Measurements from ENCODE around the gene KRT76. TPM values are rescaled to one million over a fixed set of nuclear protein-coding genes. Genes with fewer than 3 reads are reported as not detected.

Gene KRT76
- total RNA-seq, 1 experiment from 2014 or later, result not detected

DNA sequence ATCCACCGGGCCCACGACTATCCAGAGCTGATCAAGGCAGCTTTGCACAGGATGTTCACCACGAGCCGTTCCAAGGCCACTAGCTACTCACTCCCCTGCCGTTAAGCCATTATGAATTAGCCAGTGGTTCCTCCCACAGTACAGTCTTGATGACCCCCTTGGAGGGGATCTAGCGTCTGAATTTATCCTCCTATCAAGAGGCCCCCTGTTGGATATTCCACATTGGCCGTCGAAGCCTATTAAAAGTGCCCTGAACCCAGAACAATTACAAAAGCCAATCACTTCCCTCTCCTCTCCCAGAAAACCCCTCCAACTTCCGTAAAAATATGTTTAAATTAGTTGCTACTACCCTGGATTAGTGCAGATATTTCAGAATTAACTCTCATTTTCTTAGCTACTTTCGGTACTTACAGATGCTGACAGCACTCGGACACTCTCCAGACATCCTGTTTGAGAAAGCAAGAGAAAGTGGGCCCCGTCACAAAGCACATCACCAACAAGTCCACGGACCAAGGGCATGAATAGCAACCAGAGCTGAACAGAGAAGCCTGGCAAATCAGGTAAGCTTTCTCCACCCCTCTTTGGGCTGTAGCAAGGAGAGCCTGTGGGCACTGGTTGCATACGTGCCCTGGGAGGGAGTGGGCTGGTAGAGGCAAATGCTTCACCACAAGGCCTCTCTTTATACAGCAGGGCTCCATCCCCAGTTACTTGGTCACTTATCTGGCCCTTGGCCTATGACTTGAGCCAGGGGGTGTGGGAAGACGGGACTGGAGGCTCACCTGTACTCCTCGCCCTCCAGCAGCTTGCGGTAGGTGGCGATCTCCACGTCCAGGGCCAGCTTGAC, 13.5 kb upstream of the KRT76 start:
- no peak for DNase-seq (ENCODE audit: low read depth, low spot score)
- in situ Hi-C loops (cut with HindIII; ENCODE audit: low pct_unique_long_range_greater_than_20kb, low sequenced_read_pairs), result loop anchor here (25.0 kb wide), 1 partner anchor 153 kb away; no protein-coding TSS in a partner anchor

DNA sequence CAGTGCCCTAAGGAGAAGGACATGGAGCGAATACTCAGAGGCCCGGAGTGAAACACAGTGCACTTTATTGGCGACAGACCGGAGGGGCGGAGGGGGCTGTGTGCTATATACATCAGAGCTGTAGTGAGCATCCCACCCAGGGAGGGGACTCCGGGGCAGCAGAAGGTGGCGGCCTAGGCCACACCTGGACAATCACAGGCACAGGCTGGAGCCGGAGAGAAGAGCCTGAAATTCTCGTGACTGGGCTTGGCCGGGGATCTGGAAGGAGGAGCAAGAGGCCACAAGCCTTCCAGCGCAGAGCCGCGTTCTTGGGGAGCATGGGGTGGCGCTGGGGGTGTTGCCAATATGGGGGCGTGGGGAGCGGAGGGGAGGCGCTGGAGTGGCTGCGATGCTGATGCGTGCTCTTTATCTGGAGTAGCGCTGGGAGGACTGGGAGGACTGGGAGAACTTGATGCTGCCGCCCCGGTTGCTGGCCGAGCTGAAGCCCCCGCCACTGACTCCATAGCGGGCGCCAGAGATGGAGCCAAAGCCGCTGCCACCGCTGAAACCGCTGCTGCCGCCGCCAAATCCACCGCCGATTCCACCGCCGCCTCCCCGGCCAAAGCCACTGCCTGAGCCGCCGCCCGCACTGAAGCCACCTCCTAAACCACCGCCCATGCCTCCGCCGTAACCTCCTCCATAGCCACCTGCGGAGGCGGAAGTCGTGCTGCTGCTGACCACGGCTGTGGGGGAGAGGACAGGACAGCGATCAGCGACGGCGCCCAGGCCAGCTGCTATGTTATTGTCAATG, 12.7 kb upstream of the KRT76 start:
- in situ Hi-C loops (cut with HindIII; ENCODE audit: low pct_unique_long_range_greater_than_20kb, low sequenced_read_pairs), result loop anchor here (25.0 kb wide), 1 partner anchor 153 kb away; no protein-coding TSS in a partner anchor
- no peak for DNase-seq (ENCODE audit: low read depth, low spot score)

DNA sequence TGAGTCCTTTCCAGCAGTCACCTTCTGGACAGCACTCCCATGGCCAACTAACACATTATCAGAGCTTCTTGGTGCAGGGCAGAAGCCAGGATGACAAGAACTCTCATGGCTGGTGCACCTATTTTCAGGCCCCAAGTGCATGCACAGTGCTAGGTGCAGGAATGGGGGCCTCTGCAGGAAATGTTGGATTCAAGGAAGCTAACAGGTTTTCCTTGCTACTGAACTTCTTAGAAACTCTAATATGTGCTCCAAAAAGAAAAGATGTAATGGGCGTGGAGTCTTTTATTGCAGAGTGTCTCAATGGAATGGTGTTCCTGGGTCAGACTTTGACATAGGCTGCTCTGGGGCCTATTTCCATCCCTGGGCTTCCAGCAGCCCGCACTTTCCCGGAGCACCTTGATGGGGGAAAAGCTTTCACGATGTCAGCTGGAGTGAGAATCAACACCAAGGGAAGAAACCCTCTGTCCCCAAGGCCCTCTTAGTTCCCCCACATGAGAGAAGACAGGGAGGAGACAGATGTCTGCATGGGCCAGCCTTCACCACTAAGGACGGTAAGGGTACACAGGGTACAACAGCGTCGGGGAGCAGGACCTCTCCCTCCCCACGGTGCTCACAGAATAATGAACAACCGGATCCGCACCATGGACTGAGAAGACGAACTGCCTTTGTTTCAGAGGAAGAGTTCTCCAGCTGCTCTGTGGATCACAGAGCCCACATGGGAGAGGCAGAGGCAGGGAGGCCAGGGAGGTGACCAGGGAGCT, 11.9 kb upstream of the KRT76 start:
- in situ Hi-C loops (cut with HindIII; ENCODE audit: low pct_unique_long_range_greater_than_20kb, low sequenced_read_pairs), result loop anchor here (25.0 kb wide), 1 partner anchor 152 kb away; no protein-coding TSS in a partner anchor
- DNase-seq (ENCODE audit: low read depth, low spot score), result no peak

DNA sequence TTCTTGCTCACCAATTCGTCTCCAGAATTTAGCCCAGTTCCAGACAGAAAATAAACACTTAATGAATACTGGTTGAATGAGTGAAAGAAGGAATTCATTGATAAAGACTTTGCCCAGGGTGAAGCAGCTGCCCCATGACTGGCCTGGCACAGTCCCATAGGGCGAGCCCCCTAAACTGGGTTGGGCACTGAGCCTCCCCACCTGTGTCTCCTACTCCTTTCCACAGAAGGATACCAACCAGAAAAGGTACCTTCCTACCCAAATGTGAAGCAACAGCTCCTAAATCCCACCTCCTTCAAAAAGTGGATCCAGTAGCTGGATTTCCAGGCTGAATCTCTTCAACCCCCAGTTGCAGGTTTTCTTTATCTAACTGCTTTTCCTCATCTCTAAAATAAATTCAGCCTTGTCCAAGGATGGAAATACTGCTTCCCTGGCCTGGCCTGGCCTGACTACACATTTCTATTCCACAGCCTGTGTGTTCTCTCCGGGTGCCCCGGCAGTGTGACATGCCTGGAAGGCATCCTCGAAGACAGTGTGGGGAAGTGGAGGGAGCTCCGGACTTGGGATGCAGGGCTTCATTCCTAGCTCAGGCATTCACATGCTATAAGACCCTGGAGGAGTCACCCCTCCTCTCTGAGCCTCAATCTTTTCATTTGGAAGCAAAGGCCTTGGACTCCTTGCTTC, 11.2 kb upstream of the KRT76 start:
- in situ Hi-C loops (cut with HindIII; ENCODE audit: low pct_unique_long_range_greater_than_20kb, low sequenced_read_pairs), result loop anchor here (25.0 kb wide), 1 partner anchor 151 kb away; no protein-coding TSS in a partner anchor
- no peak for DNase-seq (ENCODE audit: low read depth, low spot score)

DNA sequence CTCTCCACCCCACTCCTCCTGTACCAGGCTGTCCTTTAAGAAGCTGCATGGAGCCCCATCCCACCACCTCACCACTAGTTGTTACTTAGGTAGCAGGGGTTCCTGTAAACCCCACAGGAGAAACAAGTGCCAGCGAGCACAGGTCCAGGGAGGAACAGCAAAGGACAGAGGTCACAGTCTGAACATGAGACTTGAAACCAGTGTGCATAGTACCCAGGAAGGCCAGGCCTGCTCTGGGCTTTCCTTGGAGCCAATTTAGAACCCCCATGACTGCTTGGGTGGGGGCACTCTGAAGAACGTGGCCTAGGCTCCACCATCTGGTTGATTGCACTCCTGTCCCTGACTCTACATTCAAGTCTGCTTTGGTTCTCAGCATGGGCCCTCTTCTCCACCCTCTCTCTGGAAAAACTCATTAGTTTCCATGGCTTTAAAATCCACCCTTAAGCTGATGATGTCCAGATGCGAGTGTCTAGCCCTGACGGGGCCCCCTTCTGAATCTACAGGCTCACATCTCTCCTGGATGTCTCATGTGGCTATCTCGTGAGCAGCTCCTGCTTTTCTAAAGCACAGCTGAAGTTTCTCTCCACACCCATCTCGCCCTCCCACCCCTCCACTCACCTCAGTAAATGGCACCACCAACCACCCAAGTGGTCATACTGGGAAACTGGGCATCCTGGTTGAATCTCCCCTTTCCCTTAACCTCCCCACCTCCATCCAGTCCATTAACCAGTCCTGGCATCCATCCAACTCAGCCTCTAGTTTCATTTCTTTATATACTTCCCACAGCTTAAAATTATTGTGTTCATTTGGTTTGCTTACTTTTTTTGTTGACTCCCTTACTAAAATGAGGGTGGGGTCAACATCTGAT, 10.4 kb upstream of the KRT76 start:
- DNase-seq (ENCODE audit: low read depth, low spot score), result peak; percentile 4
- in situ Hi-C loops (cut with HindIII; ENCODE audit: low pct_unique_long_range_greater_than_20kb, low sequenced_read_pairs), result loop anchor here (25.0 kb wide), 1 partner anchor 150 kb away; no protein-coding TSS in a partner anchor

DNA sequence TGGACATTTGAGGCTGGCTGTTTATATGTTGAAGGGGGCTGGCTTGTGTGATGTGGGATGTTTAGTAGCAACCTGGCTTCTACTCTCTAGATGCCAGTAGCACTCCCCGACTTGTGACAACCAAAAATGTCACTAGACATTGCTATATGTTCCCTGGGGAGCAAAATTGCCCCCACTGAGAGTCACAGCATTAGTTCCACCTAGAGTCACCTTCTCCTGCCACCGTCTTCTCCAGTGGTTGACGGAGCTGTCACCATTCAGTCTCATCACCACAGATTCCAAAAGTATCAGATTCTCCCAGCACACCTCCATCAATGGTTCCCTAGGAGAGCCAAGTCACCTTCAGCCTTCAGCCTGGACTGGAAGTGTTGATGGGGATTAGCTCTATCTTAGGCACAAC, 7.8 kb upstream of the KRT76 start:
- in situ Hi-C loops (cut with HindIII; ENCODE audit: low pct_unique_long_range_greater_than_20kb, low sequenced_read_pairs), result loop anchor here (25.0 kb wide), 1 partner anchor 148 kb away; no protein-coding TSS in a partner anchor
- DNase-seq (ENCODE audit: low read depth, low spot score), result no peak

DNA sequence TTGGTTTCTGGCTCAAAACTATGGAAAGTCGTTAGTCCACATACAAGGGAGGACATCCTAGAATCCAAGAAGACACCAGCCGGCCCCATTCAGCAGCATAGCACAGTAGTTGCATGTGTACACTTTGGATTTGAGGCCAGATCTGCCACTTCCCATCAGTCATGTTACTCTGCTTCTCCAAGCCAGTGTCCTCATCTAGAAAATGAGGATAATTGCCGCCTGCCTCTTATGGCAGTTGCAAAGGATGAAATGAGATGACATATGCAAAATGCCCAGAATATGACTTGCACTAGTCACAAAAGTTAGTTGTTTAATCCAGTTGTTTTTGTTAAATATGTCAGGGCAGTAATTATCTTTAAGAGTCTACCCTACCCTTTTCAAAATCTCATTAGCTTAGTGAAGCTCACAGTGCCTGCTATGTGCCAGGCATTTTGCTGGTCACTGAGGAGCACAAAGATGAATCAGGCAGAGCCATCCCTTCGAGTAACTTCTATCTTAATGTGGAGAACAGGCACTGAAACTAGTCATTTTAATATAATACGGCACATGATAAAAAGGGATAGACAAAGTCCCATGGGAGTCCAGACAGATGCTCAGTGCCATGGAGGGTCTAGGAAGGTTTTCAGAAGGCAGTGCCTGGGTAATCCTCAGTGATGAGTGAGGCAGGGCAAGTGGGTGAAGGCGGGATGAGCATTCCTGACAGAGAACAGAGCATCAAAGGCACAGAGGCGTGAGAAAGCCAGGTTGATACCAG, 6.6 kb upstream of the KRT76 start:
- no peak for DNase-seq (ENCODE audit: low read depth, low spot score)
- in situ Hi-C loops (cut with HindIII; ENCODE audit: low pct_unique_long_range_greater_than_20kb, low sequenced_read_pairs), result loop anchor here (25.0 kb wide), 1 partner anchor 146 kb away; no protein-coding TSS in a partner anchor

DNA sequence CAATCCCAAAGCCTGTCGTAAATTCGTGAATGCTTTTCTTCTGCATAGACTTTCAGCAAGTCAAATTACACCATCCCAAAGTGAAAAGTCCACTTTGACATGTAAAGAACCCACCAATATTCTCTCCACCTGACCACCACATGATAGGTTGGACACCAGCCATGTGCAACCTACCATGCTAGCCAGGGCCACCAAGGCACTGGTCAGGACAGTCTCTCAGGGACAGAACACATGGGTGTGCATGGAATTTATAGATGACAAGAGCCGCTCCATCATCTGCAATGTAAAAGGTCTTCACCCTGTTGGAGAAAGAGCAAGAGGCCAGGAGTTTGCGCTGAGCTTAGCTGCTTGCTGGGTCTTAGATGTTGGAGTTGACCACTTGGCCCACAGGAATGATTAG, 5.4 kb upstream of the KRT76 start:
- in situ Hi-C loops (cut with HindIII; ENCODE audit: low pct_unique_long_range_greater_than_20kb, low sequenced_read_pairs), result loop anchor here (25.0 kb wide), 1 partner anchor 145 kb away; no protein-coding TSS in a partner anchor
- no peak for DNase-seq (ENCODE audit: low read depth, low spot score)

DNA sequence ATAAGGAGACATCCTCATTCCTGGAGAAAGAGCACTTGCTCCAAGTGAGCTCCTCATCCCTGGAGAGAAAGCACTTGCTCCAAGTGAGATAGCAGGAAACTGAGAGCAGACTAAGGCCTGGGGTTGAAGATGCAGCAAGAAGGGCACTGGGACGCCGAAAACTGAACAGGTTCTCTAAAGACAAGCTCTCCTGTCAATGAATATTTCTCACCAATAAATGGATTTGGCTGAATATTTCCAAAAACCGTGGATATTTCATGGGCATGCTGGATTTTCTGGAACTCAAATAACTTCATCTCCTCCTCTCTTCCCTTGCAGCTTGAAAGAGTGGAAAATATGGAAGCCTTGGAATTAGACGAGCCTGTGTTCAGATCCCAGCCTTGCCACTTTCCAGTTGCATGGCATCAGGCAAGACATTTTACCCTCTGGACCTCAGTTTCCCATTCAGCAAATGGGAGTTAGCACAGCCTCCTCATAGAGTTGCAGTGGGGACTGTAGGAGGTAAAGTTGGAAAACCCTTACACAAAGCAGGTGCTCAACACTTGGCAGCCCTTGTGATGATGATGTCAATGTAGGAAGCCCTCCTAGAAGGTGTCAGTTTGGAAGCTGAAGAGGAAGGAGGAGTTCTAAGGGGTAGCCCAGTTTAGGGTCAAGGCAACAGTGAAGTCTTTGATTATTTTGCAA, 4.4 kb upstream of the KRT76 start:
- in situ Hi-C loops (cut with HindIII; ENCODE audit: low pct_unique_long_range_greater_than_20kb, low sequenced_read_pairs), result loop anchor here (25.0 kb wide), 1 partner anchor 144 kb away; no protein-coding TSS in a partner anchor
- no peak for DNase-seq (ENCODE audit: low read depth, low spot score)

DNA sequence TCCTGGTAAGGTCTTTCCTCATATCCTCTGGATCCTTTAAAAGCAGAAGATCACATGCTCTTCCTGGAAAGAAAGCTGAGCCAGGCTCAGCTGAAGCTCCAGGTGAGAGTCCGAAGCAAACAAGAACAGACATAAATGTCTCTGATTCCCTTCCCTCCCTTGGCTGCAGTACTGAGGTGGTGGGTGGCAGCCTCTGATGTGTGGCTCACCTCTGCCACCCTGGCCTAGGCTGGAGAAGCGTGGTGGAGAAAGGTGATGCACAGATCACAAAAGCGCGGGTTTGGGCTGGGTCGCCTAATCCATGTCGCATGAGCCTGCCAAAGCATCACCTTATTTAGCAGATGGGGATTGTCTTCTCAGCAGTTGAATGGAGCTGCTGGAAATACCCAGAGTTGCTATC, 2.8 kb upstream of the KRT76 start:
- DNase-seq (ENCODE audit: low read depth, low spot score), result no peak
- in situ Hi-C loops (cut with HindIII; ENCODE audit: low pct_unique_long_range_greater_than_20kb, low sequenced_read_pairs), result loop anchor here (25.0 kb wide), 1 partner anchor 143 kb away; no protein-coding TSS in a partner anchor

DNA sequence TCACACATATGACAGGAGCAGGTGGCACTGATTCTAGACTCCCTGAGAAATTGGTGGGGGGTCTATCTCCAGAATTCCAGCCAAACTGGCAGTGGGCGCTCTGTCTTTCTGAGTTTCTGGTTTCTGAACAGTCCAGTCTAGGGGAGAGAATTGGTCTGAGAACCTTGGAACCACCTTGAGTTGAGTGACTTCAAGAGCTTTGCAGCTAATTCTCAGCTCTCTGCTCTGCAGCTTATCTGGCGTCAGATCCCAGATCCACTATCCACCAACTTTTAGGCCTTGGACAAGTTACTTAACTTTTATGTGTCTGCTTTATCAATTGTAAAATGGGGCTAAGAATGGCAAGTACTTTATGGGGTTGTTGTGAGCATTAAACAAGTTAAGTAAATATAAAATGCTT, 1.7 kb upstream of the KRT76 start:
- no peak for DNase-seq (ENCODE audit: low read depth, low spot score)
- in situ Hi-C loops (cut with HindIII; ENCODE audit: low pct_unique_long_range_greater_than_20kb, low sequenced_read_pairs), result loop anchor here (25.0 kb wide), 1 partner anchor 142 kb away; no protein-coding TSS in a partner anchor

DNA sequence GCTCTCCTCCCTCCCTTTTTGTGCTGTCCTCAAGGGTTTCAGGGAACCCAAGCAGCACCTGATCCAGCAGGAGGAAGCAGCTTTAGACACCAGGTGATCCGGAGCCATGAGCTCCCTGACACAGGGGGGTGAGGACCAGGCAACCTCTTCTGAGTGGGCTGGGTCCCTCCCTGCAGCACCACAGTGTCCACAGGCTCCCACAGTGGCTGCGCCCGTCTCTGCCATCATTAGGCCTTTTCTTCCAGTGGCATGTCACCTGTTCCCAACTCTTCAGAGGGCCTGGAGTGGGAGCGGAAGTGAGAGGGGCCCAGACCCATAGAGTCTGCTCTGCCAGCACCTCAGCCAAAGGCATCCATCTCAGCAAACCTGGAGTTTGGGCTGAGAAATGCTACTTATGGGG, 421 bp upstream of the KRT76 start:
- DNase-seq (ENCODE audit: low read depth, low spot score), result no peak
- in situ Hi-C loops (cut with HindIII; ENCODE audit: low pct_unique_long_range_greater_than_20kb, low sequenced_read_pairs), result loop anchor here (25.0 kb wide), 1 partner anchor 140 kb away; no protein-coding TSS in a partner anchor

DNA sequence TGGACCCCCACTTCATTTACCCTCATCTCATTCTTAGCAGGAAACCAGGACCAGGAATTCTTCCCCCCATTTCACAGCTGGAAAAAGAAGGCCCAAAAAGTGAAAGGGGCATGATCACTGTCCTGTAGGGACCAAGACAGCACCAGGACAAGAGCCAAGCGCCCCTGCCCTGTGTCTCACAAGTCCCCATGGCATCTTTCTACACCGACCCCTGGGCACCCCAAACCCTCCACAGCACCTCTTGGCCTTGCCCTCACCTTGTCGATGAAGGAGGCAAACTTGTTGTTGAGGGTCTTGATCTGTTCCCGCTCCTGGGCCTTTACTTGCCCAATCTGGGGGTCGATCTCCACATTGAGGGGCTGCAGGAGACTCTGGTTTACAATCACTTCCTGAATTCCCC, 710 bp downstream of the KRT76 start:
- in situ Hi-C loops (cut with HindIII; ENCODE audit: low pct_unique_long_range_greater_than_20kb, low sequenced_read_pairs), result loop anchor here (25.0 kb wide), 1 partner anchor 139 kb away; no protein-coding TSS in a partner anchor
- no peak for DNase-seq (ENCODE audit: low read depth, low spot score)

DNA sequence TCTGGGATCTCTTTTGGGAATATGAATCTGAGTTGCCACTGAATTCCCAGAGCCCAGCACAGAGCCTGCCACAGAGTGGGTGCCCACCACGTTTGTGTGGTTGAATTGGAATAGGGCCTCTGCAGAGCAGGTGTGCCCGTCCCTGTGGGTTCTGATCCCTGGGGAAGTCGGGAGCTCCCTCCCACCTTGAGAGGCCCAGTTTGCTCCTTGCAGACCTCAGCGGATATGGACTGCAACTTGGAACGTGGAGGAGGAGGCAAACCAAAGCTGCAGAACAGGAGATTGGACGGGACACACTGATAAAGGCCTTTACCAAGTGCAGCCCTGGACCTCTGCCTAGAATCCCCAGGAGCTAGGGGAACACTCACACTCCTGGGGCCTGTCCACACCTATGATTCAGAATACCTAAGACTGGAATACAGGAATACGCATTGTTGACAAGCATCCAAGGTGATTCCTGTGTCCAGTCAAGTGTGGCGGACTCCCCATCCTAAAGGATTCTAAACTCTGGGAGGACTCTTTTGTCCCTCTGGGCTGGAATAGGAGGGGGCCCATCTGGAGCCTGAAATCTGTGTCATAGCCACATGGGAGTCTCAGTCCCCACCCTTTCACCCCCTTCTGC, 2.4 kb downstream of the KRT76 start:
- DNase-seq (ENCODE audit: low read depth, low spot score), result no peak
- in situ Hi-C loops (cut with HindIII; ENCODE audit: low pct_unique_long_range_greater_than_20kb, low sequenced_read_pairs), result loop anchor here (25.0 kb wide), 1 partner anchor 137 kb away; no protein-coding TSS in a partner anchor

Data from SK-MEL-5 (cell line).